GM21528 (cell line): Measurements from ENCODE around the gene INPPL1.
"Not testable (repeated sequence)": the region's sequence is repeated elsewhere in the genome, so short reads cannot be mapped to it uniquely, and the experiment has no call there.

Experiments used
- ATAC-seq: cut with Tn5 transposase; IDR thresholded peaks from one replicate; pipeline ENCODE4 v1.9.1; 2021; ENCODE audit warnings: mild to moderate bottlenecking, moderate library complexity; ENCODE audit not compliant: unreplicated experiment, low FRiP score

The INPPL1 gene

GRCh38 chr11:72242141-72242540 is 17.6 kb downstream of the INPPL1 start:
- ATAC-seq: no peak

DNA sequence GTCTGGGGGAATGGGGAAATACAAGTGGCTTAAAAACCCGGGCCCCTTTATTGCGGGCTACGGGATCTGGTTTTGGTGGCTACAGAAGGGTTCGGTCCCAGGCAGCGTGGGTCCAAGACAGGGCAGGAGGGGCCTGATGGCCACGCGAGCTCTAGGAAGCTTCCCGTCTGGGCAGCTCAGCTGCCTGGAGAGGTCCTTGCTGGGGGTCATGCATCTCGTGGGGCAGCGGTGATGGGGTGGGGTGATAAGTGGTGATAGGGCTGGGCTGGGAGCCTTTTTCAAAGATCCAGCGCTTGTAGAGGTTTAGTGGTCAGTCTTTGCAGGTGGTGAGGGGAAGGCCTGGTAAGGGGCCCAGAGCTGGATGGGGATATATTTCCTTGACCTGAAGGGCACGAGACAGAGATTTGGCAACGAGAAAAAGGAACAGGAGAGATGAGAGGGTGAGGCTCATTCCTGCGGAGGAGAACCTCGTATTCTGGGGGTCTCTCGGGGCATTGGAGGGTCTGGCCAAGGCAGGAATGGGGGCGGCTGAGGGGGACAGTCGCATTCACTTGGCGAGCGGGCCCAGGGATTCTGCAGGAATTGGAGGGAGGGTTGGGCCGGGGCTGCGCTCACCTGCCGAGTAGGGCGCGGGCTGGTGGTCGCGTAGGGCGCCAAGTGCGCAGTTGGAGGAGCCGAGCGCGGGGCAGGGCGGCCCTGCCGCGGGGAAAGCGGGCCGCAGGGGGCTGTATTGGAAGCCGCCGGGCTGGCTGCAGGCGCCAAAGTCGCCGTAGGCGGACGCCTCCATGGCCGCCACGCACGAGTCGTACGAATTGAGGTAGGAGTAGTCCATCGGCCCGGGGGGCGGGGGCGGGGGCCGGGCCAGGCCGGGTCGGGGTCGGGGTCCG is 18.8 kb downstream of the INPPL1 start:
- ATAC-seq: no peak

DNA sequence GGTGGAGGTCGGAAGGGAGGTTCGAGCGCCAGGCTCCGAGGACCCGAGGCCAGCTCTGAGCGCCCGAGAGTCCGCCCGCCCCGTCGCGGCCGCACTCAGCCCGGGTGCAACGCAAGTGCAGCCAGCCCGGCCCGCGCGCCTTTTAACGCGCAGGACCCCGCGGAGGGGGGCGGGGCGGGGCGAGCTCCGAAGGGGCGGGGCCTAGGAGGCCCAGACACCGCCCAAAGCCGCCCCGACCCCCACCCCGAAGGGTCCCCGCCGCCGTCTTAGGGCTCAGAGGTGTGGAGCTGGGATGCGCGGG is 19.4 kb downstream of the INPPL1 start, which contains the start of gene PHOX2A:
Gene PHOX2A, minus strand, starts transcription at position 117 of the 301 bp plus-strand sequence. CDS start 172 bp downstream, outside the sequence.
- no peak for ATAC-seq

DNA sequence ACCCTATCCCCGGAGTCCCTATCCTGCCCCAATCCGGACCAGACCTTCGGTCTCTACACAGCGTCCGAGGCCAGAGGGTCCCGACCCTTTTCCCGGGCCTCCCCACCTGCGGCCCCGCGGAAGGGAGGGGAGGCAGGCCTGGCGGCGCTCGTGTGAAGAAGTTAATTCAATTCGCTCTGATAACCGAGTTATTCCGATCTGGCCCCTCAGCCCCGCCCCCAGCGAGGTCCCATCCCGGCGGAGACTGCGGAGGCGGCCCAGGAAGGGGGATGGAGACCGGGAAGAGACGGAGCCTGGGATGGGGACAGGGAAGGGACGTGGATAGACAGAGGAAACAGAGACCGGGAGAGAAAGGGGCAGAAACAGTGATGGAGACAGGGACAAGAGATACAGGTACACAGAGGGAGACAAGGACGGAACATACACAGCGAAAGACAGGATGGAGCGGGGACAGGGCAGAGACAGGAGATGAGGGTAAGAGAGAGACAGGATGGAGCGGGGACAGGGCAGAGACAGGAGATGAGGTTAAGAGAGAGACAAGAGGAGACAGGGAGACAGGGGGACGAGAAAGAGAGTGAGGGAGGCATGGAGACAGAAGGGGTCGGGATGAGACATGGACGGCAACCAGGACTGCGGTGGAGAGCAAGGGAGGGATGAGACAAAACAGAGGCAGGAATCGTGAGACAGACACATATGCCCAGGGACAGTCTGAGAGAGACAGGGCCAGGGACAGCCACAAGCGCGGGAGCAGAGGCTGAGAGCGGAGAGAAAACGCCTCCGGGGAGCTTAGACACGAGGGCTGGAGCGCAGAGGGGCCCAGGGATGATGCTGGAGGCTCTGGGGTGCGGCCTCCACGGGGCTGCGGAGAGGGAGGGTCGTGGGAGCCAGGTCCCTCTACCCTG is 20.0 kb downstream of the INPPL1 start:
- ATAC-seq: no peak

GRCh38 chr11:72245263-72245816 is 20.8 kb downstream of the INPPL1 start:
- no peak for ATAC-seq

- ATAC-seq: no peak
These were observed 23.0 kb downstream of the INPPL1 start for GRCh38 chr11:72247584-72247983.

GRCh38 chr11:72249961-72250360 is 25.4 kb downstream of the INPPL1 start:
- ATAC-seq: no peak

DNA sequence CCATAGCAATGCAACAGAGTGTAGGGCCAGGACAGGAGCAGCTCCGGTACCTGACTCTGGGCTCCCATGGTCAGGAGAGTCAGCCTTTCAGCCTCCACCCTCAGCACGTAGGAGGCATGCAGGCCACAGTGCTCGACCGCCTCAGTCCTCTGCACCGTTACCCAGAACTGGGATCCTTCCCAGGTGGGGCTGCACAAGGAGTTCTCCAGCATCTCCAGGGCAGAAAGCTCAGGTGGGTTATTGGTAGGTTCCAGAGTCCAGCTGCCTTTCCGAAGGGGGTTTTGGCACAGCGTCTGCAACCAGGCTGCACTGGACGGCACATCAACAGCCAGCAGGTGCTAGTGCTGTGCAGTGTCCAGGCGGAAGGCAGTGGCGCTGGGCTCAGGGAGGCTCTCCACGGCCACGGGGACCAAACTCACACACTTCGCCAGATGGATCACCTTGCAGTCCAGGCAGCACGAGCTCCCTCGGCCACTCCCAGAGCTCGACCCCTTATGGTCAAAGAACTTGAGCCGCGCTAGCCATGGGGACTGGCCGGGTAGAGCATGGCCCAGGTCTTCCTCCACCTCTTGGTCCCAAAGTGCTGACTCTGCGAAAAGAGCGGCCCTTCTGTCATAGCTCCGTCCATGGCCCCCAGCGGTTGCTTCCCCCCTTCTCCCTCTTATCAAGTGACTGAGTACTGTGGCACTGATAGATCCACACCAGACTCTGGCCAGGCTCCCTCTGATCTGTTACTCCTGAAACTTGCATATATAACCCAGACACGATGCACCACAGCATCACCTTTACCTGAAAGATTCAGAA is 26.3 kb downstream of the INPPL1 start:
- ATAC-seq: no peak

GRCh38 chr11:72251614-72252013 is 27.0 kb downstream of the INPPL1 start:
- no peak for ATAC-seq

- ATAC-seq: no peak
These were observed 28.8 kb downstream of the INPPL1 start for GRCh38 chr11:72253392-72253791.

DNA sequence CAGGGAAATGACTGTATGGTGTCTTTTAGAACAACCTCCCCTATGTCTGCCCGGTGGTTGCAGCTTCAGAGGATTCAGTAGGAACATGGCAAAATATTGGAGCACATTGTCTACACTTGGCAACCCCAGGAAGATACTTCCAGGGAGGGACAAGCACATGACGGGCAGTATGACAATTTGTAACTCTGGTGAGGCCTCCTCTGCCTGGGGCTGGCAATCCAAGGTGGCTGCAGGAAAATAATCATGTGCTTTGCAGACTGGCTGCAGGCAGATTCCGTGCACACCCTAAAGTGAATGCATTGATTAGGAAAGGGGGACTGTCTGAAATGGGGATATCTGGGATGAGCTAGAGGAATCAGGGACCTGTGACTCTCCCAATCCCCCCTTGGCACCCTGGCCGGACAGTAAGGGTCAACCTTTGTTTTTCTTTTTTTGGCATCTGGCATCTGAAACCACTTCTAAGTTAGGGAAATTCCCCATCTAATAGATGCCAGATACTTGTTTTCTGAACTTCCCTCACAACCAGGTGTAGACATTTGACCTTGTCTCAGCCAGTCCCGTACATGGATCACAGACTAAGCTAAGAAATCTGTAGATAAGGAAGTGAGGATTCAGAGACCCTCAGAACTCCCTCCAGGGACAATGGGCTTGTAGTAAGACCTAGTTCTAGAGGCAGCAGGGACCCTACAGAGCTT is 29.9 kb downstream of the INPPL1 start:
- ATAC-seq: no peak

DNA sequence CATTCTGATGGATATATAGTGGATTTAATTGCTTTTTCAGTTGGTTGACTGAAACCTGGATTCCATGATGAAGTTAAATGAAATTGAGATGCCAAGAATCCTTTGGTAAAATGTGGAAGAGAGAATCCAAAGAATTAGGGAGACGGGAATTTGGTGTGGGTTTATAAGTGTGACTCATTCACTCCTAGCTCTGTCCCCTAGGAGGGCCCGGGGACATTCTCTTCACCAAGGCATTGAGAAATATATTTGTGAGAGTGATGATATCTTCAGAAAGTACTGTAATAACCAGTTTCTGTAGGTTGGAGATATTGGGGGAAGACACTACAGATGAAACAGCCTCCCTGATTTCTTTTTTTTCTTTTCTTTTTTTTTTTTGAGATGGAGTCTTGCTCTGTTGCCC is 33.0 kb downstream of the INPPL1 start:
- no peak for ATAC-seq

GRCh38 chr11:72259490-72259889 is 34.9 kb downstream of the INPPL1 start:
- no peak for ATAC-seq

GRCh38 chr11:72260574-72260973 is 36.0 kb downstream of the INPPL1 start:
- no peak for ATAC-seq

DNA sequence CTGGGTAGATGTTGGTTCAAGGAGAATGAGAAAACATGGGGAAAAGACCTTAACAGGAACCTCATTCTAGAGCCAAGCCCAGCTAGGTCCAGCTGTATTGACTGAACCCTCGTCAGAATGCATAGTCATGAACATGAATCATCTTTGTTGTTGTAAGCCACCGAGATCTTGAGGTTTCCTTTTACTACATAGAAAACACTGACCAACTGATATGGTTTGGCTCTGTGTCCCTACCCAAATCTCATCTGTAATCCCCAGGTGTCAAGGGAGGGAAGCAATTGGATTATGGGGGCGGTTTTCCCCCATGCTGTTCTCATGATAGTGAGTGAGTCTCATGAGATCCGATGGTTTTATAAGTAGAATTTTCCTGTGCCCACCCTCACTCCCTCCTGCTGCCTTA is 38.8 kb downstream of the INPPL1 start:
- no peak for ATAC-seq

DNA sequence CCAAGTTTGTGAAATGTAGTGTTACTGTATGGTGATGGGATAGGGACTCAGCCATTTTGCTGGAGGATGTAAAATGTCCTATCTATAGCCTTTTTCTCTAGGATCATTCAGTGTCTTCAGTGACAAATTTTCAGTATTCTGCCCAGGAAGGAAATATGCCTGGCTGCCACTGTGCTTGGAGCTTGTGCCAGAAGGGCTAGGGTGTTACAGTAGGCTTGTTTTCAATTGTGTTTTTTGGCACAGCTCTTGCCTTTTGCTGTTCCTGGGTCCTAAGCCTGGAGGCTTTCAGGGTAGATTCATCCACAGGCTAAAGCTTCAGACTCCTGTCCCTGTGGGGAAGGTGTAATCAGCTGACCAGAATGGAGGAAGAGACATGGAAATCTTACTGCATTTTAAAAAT is 41.4 kb downstream of the INPPL1 start:
- ATAC-seq: no peak

GRCh38 chr11:72266960-72267359 is 42.4 kb downstream of the INPPL1 start:
- not testable (repeated sequence) for ATAC-seq

GRCh38 chr11:72267956-72268617 is 43.5 kb downstream of the INPPL1 start:
- ATAC-seq: no peak

DNA sequence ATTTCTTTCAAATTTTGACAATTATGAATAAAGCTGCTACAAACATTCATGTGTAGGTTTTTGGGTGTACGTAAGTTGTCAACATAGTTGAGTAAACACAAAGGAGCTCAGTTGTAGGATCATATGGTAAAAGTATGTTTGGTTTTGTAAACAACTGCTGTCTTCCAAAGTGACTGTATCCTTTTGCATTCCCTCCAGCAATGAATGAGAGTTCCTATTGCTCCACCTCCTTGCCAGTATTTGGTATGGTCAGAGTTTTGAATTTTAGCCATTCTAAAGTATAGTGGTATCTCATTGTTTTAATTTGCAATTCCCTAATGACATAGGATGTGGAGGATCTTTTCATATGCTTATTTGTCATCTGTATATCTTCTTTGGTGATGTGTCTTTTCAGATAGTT is 47.4 kb downstream of the INPPL1 start:
- ATAC-seq: no peak
